Progenitor cell of endocrine pancreas (in vitro differentiated cells): Measurements from ENCODE around the gene CDH12. TPM values are rescaled to one million over a fixed set of nuclear protein-coding genes. Genes with fewer than 3 reads are reported as not detected.

Experiments
- DNase-seq: peaks from one replicate; pipeline ENCODE4 v3.0.0; 2021; ENCODE audit warnings: low spot score; ENCODE audit not compliant: unreplicated experiment
- H3K27ac Mint-ChIP-seq: 2 replicates; pipeline ENCODE4 v1.8.0; 2021; ENCODE audit warnings: mild to moderate bottlenecking, moderate library complexity, mixed read lengths
- H3K27me3 Mint-ChIP-seq: 2 replicates; pipeline ENCODE4 v1.8.0; 2021; ENCODE audit warnings: mixed read lengths
- H3K36me3 Mint-ChIP-seq: 2 replicates; pipeline ENCODE4 v1.8.0; 2022; ENCODE audit warnings: mixed read lengths; ENCODE audit not compliant: insufficient read depth
- H3K4me1 Mint-ChIP-seq: 2 replicates; pipeline ENCODE4 v1.8.0; 2021; ENCODE audit warnings: low read depth, mixed read lengths
- H3K4me3 Mint-ChIP-seq: 2 replicates; pipeline ENCODE4 v1.8.0; 2021; ENCODE audit warnings: low read depth, mild to moderate bottlenecking, moderate library complexity, mixed read lengths
- H3K9me3 Mint-ChIP-seq: 2 replicates; pipeline ENCODE4 v1.8.0; 2021; ENCODE audit warnings: low read depth, mixed read lengths
- CTCF ChIP-seq: fragments of 200-600 bp; sonication (generic); IDR thresholded peaks from one replicate; pipeline ENCODE4 v1.5.0; 2021; ENCODE audit warnings: antibody characterized with exemption, mild to moderate bottlenecking; ENCODE audit not compliant: unreplicated experiment
- total RNA-seq: library from RNA; stranded (reverse); gene quantifications from 2 replicates; pipeline ENCODE4 v1.2.1, GENCODE V29; 2021

Gene CDH12
- total RNA-seq, 1 donor from 2014 or later: 2.8 TPM

DNA sequence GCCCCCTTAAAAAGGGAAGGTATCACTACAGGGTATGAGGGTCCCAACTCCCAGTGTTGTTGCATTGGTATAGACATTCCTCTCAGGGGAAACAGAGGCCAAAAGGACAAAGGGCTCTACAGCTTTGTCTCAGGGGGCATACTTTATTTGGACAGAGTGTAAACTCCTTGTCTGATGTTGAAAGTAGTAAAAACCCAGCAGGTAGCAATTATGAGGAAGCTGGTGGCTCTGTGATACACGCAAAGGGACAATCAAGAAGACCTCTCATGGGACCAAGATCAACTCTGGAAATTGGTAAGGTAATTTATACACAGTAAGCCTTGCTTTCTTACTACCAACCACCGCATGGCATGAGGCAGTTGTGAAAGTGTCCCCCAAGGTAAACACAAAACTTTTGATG lies 764.6 kb downstream of the CDH12 start:
- DNase-seq: no peak
- Mint-ChIP-seq H3K9me3 (no peaks in the 10 kb centered on the region), H3K36me3 (no peaks in the 10 kb centered on the region), H3K27me3 (no peaks in the 10 kb centered on the region), H3K4me3 (no peak overlapping the region), H3K27ac (no peak overlapping the region), H3K4me1 (peaks cover 7% of the 10 kb centered on the region)
- TF ChIP-seq CTCF: no peak

GRCh38 chr5:22079566-22079965 lies 773.6 kb downstream of the CDH12 start:
- Mint-ChIP-seq H3K27me3 (no peaks in the 10 kb centered on the region), H3K9me3 (no peaks in the 10 kb centered on the region), H3K27ac (no peak overlapping the region), H3K4me3 (no peak overlapping the region), H3K4me1 (no peaks in the 10 kb centered on the region), H3K36me3 (no peaks in the 10 kb centered on the region)
- TF ChIP-seq CTCF: no peak
- no peak for DNase-seq

DNA sequence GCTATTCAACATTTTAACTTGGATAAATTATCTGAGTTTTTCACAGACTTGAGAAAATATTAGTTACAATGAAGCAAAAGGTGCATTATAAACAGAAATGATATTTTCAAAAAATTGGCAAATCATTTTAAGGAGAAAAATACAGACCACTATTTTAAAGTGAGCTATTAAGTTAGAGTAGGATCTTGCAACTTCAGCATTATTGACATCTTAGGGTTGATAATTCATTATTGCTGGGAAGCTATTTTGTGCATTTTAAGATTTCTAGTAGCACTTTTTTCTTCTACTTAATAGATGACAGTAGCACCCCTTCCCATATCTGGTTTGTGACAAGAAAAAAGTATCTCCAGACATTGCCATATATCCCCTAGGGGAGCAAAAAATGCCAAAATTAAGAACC lies 774.1 kb downstream of the CDH12 start:
- Mint-ChIP-seq H3K27ac (no peak overlapping the region), H3K9me3 (no peaks in the 10 kb centered on the region), H3K36me3 (no peaks in the 10 kb centered on the region), H3K4me3 (no peak overlapping the region), H3K4me1 (no peaks in the 10 kb centered on the region), H3K27me3 (peaks cover 4% of the 10 kb centered on the region)
- TF ChIP-seq CTCF: no peak
- DNase-seq: no peak

DNA sequence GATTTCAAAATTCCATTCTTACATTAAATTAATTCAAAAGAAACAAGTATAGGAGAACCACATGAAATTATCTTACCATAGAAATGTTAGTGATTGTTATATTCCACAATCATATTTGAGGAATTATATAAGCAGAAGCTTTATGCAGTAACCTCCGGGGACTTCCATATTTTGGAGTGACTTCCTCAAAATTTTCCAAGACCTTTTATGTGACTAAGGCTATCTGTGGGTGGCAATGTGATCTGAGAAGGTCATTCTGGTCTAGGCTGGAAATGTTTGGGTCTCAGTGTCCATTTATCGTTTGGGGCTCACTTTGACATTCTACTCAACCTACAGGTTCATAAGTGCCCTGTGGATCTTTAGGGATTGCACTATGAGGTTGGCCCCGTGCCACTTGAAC lies 776.6 kb downstream of the CDH12 start:
- no peak for TF ChIP-seq CTCF
- no peak for DNase-seq
- no peak overlapping the region for H3K27ac Mint-ChIP-seq
- no peak overlapping the region for H3K4me3 Mint-ChIP-seq
- no peaks in the 10 kb centered on the region for H3K9me3 Mint-ChIP-seq
- no peaks in the 10 kb centered on the region for H3K36me3 Mint-ChIP-seq
- no peaks in the 10 kb centered on the region for H3K4me1 Mint-ChIP-seq
- peaks cover 5% of the 10 kb centered on the region for H3K27me3 Mint-ChIP-seq

GRCh38 chr5:22070186-22070728 lies 782.9 kb downstream of the CDH12 start:
- Mint-ChIP-seq H3K4me1 (peaks cover 5% of the 10 kb centered on the region), H3K4me3 (no peak overlapping the region), H3K9me3 (no peaks in the 10 kb centered on the region), H3K27me3 (peaks cover 14% of the 10 kb centered on the region), H3K27ac (no peak overlapping the region), H3K36me3 (no peaks in the 10 kb centered on the region)
- no peak for TF ChIP-seq CTCF
- DNase-seq: no peak
